ENCODE data around the gene PIGN.

The PIGN gene, protein sequence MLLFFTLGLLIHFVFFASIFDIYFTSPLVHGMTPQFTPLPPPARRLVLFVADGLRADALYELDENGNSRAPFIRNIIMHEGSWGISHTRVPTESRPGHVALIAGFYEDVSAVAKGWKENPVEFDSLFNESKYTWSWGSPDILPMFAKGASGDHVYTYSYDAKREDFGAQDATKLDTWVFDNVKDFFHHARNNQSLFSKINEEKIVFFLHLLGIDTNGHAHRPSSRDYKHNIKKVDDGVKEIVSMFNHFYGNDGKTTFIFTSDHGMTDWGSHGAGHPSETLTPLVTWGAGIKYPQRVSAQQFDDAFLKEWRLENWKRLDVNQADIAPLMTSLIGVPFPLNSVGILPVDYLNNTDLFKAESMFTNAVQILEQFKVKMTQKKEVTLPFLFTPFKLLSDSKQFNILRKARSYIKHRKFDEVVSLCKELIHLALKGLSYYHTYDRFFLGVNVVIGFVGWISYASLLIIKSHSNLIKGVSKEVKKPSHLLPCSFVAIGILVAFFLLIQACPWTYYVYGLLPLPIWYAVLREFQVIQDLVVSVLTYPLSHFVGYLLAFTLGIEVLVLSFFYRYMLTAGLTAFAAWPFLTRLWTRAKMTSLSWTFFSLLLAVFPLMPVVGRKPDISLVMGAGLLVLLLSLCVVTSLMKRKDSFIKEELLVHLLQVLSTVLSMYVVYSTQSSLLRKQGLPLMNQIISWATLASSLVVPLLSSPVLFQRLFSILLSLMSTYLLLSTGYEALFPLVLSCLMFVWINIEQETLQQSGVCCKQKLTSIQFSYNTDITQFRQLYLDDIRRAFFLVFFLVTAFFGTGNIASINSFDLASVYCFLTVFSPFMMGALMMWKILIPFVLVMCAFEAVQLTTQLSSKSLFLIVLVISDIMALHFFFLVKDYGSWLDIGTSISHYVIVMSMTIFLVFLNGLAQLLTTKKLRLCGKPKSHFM

GRCh38 chr18:62186774-62187542 is at the start of gene PIGN, which contains the start of gene RELCH:
Gene PIGN, minus strand, starts transcription at chr18:62187056. Its CDS starts 25,703 bp downstream, at chr18:62161353.
Gene RELCH, plus strand, starts transcription at chr18:62187255. Its CDS starts 251 bp downstream, at chr18:62187506.
- DNase-seq (ENCODE audit: low spot score), result peak; percentile 98

DNA sequence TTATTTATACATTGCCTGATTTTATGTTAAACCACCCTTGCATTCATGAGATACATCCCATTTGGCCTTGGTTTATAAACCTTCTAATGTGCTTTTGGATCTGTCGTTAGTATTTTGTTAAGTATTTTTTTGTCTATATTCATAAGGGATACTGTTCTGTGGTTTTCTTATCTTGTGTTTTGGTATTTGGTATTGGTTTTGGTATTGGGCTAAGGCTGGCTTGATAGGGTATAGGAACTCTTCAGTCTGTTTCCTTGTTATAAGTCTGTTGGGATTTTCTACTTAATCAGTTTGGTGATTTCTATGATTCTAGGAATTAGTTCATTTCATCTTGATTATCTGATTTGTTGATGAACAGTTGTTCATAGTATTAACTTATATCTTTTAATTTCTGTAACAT is 49.4 kb upstream of the PIGN start:
- DNase-seq (ENCODE audit: low spot score), result no peak

GRCh38 chr18:62226047-62226446 is 39.2 kb upstream of the PIGN start:
- no peak for DNase-seq (ENCODE audit: low spot score)

- no peak for DNase-seq (ENCODE audit: low spot score)
Measured at GRCh38 chr18:62224229-62224628, 37.4 kb upstream of the PIGN start.

GRCh38 chr18:62214790-62215189 is 27.9 kb upstream of the PIGN start:
- no peak for DNase-seq (ENCODE audit: low spot score)

DNA sequence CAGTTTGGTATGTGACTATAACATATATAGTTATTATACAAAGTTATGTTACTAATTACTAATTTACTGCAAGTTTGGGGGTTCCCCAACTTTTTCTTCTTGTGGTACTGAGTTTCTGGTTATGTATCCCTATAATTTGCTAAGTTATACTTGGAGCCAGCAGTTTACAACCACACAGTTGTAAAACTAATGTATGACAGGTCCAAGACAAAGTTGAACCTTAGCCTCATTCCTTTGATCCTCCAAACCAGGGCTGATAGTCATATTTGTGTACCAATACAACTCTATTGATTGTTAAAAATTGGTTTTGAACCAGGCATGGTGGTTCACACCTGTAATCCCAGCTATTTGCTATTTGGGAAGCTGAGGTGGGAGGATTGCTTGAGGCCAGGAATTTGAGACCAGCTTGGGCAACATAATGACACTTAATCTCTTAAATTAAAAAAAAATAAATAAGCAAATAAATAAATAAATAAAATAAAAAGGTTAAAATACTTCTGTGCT is 24.5 kb upstream of the PIGN start:
- no peak for DNase-seq (ENCODE audit: low spot score)

DNA sequence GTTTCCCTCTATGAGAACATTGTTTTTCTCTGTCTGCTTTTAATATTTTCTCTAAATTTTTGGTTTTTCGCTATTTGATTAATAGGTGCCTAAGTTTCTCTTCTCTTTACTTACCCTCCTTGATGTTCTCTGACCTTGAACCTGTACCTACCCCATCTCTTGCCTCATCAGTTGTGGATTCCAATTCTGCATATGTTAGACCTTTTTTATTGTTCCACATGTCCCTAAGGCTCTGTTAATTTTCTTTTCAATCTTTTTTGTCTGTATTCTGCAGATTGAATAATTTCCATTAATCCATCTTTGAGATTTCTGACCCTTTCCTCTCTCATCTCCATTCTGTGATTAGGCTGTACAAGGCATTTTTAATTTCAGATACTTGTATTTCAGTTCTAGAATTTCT is 23.3 kb upstream of the PIGN start:
- DNase-seq (ENCODE audit: low spot score), result no peak

- no peak for DNase-seq (ENCODE audit: low spot score)
Measured at GRCh38 chr18:62209046-62209445, 22.2 kb upstream of the PIGN start.

DNA sequence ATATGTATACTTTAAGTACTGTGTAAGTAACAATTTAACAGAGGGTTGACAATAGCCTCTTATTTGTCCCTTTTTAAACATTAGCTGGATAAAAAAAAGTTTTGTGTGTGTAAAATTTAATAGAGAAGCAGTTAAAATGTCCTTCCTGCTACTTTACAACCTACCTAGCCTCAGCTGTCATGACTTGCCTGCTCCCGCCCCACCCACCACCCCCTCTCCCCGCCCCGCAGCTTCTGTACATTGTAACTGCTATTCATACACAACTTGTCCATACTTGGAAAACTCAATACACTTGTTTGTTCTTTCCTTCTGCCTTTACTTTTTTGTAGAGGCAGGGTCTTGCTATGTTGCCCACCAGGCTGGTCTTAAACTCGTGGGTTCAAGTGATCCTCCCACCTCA is 19.7 kb upstream of the PIGN start:
- DNase-seq (ENCODE audit: low spot score), result no peak

- no peak for DNase-seq (ENCODE audit: low spot score)
Measured at GRCh38 chr18:62205824-62206223, 19.0 kb upstream of the PIGN start.

DNA sequence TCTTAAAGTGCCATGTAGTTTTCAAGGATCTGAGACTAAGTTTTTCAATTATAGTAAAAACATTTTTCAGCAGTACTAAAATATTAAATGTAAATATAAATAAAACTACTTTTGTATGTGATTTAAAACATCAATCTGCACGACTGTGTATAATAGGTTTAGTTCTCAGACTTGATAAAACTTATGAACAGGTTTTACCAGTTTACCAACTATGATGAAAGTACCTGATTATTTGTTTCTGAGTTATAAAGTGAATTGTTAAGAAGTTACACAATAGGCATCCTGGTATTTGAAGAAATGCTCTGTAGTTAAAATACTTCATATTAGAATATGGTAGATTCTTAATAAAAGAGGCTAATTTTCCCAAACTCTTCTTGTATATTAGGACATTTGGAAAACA is 15.0 kb upstream of the PIGN start:
- no peak for DNase-seq (ENCODE audit: low spot score)

DNA sequence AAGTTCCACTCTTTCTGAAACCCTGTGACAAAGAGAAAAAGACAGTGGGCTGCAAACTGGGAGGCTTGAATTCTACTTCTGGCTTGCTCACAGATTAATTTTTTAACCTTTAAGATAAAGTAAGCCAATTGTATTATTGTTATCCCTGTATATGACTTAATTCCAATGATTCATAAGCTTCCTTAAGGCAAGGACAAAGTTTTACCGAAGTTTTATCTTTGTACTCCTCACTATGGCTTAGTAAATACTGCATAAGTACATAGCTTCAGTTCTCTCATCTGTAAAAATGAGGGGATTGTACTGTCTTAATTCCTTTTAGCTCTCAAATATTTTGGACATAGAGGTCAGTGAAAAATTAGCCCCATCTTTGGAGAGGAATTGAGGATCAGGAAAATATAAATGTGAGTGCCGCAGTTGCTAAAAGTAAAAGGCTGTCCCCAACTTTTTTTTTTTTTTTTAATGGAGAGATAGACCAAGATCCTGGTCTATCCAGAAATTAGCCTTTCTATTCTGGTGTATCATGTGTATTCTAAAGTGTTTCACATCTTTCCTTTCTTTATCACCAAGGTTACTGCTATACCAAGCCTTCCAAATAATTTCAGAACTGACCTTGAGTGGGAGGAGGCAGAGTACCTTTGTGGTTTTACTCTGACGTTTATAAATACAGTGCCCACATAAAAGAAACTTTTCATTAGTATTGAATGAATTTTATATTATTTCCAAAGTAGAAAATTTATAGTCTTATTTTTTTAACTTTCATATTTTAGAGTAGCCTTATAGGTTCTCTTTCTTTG is 13.5 kb upstream of the PIGN start:
- no peak for DNase-seq (ENCODE audit: low spot score)

GRCh38 chr18:62199629-62200028 is 12.8 kb upstream of the PIGN start:
- DNase-seq (ENCODE audit: low spot score), result no peak

DNA sequence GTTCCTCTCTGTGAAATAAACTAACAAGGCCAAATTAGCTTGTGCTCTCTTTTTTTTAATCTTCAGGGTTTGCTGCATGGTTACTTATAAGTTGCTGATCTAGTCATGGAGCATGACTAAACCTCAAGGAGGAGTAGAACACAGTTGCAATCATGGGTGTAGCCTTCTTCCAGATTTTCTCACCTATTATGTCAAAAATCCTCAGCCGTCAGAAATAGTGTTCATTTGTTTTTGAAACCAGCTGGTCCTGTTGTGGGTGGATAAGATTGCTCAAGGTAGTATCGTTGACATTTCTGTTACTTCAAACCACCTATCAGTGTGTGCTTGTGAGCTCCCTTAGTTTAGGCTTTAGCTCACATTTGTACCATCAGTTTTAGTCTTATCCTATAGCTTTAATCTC is 11.4 kb upstream of the PIGN start:
- DNase-seq (ENCODE audit: low spot score), result no peak

- DNase-seq (ENCODE audit: low spot score), result no peak
Measured at GRCh38 chr18:62196980-62197379, 10.1 kb upstream of the PIGN start.

DNA sequence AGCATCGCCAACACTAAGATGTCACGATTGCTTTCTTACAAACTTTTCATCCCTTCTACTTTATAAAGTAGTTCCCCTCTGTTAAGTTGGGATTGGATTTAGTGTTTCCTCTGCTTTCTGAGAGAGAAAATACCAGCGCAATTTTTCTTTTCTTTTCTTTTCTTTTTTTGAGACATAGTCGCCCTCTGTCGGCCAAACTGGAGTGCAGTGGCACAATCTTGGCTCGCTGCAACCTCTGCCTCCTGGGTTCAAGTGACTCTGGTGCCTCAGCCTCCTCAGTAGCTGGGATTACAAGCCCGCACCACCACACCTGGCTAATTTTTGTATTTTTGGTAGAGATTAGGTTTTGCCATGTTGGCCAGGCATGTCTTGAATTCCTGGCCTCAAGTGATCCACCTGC is 9.2 kb upstream of the PIGN start:
- no peak for DNase-seq (ENCODE audit: low spot score)

GRCh38 chr18:62189208-62189607 is 2.4 kb upstream of the PIGN start:
- no peak for DNase-seq (ENCODE audit: low spot score)

DNA sequence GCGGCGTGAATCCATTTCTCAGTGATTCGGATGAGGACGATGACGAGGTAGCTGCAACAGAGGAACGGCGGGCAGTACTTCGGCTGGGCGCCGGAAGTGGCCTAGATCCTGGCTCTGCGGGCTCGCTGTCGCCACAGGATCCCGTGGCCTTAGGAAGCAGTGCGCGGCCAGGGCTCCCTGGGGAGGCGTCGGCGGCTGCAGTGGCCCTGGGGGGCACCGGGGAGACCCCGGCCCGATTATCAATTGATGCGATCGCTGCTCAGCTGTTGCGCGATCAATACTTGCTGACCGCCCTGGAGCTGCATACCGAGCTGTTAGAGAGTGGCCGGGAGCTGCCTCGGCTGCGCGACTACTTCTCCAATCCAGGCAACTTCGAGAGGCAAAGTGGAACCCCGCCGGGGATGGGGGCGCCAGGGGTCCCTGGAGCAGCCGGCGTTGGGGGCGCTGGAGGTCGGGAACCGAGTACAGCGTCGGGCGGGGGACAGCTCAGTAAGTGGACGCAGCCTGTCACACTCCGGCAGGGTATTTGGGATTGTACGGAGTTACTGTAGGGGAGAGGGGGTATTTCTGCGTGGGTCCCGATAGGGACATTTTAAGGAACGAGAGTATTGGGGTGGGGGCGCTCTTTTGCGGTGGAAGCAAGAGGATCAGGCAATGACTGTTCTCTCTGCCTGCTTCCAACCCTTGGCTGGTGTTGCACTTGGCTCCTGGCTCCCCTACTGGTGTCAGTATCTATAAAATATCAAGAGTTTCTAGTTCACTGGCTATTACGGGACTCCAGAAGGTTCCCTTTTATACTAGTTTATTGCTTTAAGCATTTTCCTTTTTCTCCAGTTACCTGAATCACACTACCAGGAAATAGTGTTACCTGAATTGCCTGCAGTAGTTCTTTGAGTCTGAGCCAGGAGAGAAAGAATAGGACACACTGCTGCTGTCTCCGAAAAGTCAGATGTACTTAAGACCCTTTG is 971 bp upstream of the PIGN start:
- peak; percentile 35 for DNase-seq (ENCODE audit: low spot score)

DNA sequence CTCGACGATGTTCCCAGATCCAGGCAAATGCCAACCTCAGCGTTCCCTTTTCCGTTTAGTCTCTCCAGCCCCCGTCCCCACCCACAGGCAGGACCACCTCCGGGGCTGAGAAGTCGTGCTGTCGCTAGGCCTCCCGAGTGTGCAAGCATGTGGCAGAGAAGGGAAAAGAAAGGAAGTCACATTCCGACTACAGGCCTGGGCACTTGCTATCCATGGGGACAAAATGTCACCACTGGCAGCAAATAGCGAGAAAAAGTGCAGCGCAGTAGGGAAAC is 420 bp downstream of the PIGN start:
- no peak for DNase-seq (ENCODE audit: low spot score)

DNA sequence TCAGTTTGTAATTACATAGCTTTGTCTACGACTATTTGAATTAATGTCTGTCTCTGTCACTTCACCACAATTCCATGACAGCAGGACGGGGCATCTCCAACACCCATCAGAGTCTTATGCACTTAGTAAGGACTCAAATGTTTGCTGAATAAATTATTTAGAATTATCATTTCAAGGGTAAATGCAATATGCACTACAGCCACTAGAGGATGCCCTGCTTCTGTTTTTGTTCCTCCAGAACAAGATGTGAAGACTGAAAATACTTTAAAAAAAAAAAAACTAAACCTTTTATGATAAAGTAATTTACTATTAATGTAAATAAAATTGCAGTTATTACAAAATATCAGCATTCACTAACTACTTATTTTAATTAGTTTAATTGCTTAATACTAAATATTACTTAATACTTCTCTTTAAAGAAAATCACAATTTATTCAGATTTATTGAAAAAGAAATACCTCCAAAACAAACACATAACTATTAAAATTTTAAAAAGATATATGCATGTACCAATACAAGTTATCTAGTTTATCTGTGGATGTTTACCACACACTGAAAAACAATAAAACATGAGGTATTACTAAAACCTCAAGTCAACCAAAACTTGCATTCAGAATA is 3.2 kb downstream of the PIGN start:
- peak; percentile 40 for DNase-seq (ENCODE audit: low spot score)

Data from AG20443 (cell line).